A549 (cell line): ENCODE results near the gene ELF3. TPM values are rescaled to one million over a fixed set of nuclear protein-coding genes. Genes with fewer than 3 reads are reported as not detected.

ENCODE experiments used
- ATAC-seq, 2 experiments: fragments of 200-7000 bp in 1 of 2; fragments of >200 bp in 1 of 2; cut with Nextera tagmentation in 1 of 2; cut with Tn5 transposase in 1 of 2; 3 replicates each; pipeline versions ENCODE4 v1.8.0 to v1.9.1; 2018 to 2020; ENCODE audit warnings: mild to moderate bottlenecking in 1 of 2, moderate library complexity in 1 of 2
- CTCF ChIA-PET: fragments of 300-600 bp; sonication (Branson Sonifier 250); formaldehyde crosslinking; extraction: SDS; loops from one replicate; lab custom pipeline; 2021; ENCODE audit warnings: antibody characterized with exemption, inconsistent platforms; lab: Yijun Ruan, JAX
- POLR2A ChIA-PET: fragments of 350-600 bp; formaldehyde crosslinking; extraction: SDS; loops from one replicate; lab custom pipeline; 2021; ENCODE audit warnings: antibody characterized with exemption, inconsistent platforms; lab: Yijun Ruan, JAX
- DNase-seq, 2 experiments: peaks; one replicate each; pipeline versions ENCODE4 v3.0.0 to v3.0.0-alpha.2; 2011 to 2016; ENCODE audit warnings: low read depth in 1 of 2, low spot score in 1 of 2
- FAIRE-seq: peaks from 2 replicates; lab custom pipeline; 2011; peaks lifted over from hg19 to GRCh38; lab: Jason Lieb, UNC
- H3K27ac ChIP-seq, 2 experiments: fragments of >200 bp; sonication (Bioruptor Twin); formaldehyde crosslinking; 3 replicates each; pipeline ENCODE4 v1.5.1; 2016 to 2017
- H3K4me1 ChIP-seq: fragments of >200 bp; sonication (Bioruptor Twin); formaldehyde crosslinking; 3 replicates; pipeline ENCODE4 v1.6.1; 2016
- H3K4me2 ChIP-seq: fragments of >200 bp; sonication (Bioruptor Twin); formaldehyde crosslinking; 3 replicates; pipeline ENCODE4 v1.6.1; 2016
- H3K4me3 ChIP-seq: fragments of >200 bp; sonication (Bioruptor Twin); formaldehyde crosslinking; 3 replicates; pipeline ENCODE4 v1.5.1; 2016
- H3K9me3 ChIP-seq: fragments of >200 bp; sonication (Bioruptor Twin); formaldehyde crosslinking; 3 replicates; pipeline ENCODE4 v1.6.1; 2016
- ATOH8 ChIP-seq: fragments of 250-450 bp; sonication (Bioruptor Pico); IDR thresholded peaks from 2 replicates; pipeline ENCODE4 v1.5.0; 2020; ENCODE audit warnings: low read depth, mild to moderate bottlenecking, moderate library complexity
- BCL3 ChIP-seq: fragments of >200 bp; sonication (Bioruptor Twin); formaldehyde crosslinking; IDR thresholded peaks from 3 replicates; pipeline ENCODE4 v1.6.1; 2016
- CHD2 ChIP-seq: fragments of 150-350 bp; IDR thresholded peaks from 2 replicates; pipeline ENCODE4 v1.6.1; 2014; ENCODE audit warnings: low read length; ENCODE audit not compliant: partially characterized antibody
- CHD4 ChIP-seq: fragments of 200-600 bp; sonication (generic); IDR thresholded peaks from 2 replicates; pipeline ENCODE4 v1.6.1; 2016; ENCODE audit warnings: antibody characterized with exemption, mild to moderate bottlenecking, borderline replicate concordance
- E2F6 ChIP-seq: IDR thresholded peaks from 2 replicates; pipeline ENCODE4 v1.6.1; 2012; ENCODE audit warnings: low read depth, borderline replicate concordance
- EHF ChIP-seq: fragments of 250-450 bp; sonication (Bioruptor Pico); IDR thresholded peaks from 2 replicates; pipeline ENCODE4 v1.5.0; 2020; ENCODE audit warnings: mild to moderate bottlenecking
- EHMT2 ChIP-seq: fragments of 200-600 bp; sonication (generic); IDR thresholded peaks from 2 replicates; pipeline ENCODE4 v1.6.1; 2016; ENCODE audit warnings: antibody characterized with exemption, low read depth, mild to moderate bottlenecking, moderate library complexity
- ESRRA ChIP-seq: fragments of 150-350 bp; IDR thresholded peaks from 2 replicates; pipeline ENCODE4 v1.6.1; 2014; ENCODE audit warnings: mild to moderate bottlenecking, low read length, borderline replicate concordance
- FOSB ChIP-seq: fragments of 250-450 bp; sonication (Bioruptor Pico); IDR thresholded peaks from 2 replicates; pipeline ENCODE4 v1.5.0; 2020; ENCODE audit warnings: mild to moderate bottlenecking, moderate library complexity
- HEYL ChIP-seq: fragments of 250-450 bp; sonication (Bioruptor Pico); IDR thresholded peaks from 2 replicates; pipeline ENCODE4 v1.8.0; 2021; ENCODE audit warnings: mild to moderate bottlenecking, moderate library complexity
- HOXA7 ChIP-seq: fragments of 250-450 bp; sonication (Bioruptor Pico); IDR thresholded peaks from 2 replicates; pipeline ENCODE4 v1.5.0; 2020; ENCODE audit warnings: mild to moderate bottlenecking, moderate library complexity
- HOXB13 ChIP-seq: fragments of 250-450 bp; sonication (Bioruptor Pico); IDR thresholded peaks from 2 replicates; pipeline ENCODE4 v1.5.0; 2020; ENCODE audit warnings: low read depth, mild to moderate bottlenecking, moderate library complexity
- KDM5A ChIP-seq: fragments of 200-600 bp; sonication (generic); IDR thresholded peaks from 2 replicates; pipeline ENCODE4 v1.6.1; 2016; ENCODE audit warnings: antibody characterized with exemption, mild to moderate bottlenecking
- MAZ ChIP-seq: fragments of 150-350 bp; IDR thresholded peaks from 2 replicates; pipeline ENCODE4 v1.6.1; 2014; ENCODE audit warnings: antibody characterized with exemption, low read depth, low read length, borderline replicate concordance
- MYC ChIP-seq: IDR thresholded peaks from 2 replicates; pipeline ENCODE4 v1.6.1; 2012; ENCODE audit warnings: mild to moderate bottlenecking, inconsistent platforms, low read length, improper control_type of control experiment, borderline replicate concordance
- NR3C1 ChIP-seq: fragments of >200 bp; sonication (Bioruptor Twin); formaldehyde crosslinking; IDR thresholded peaks from 3 replicates; pipeline ENCODE4 v1.6.1; 2017
- RAD21 ChIP-seq, 2 experiments: fragments of >200 bp in 1 of 2; sonication (Bioruptor Twin) in 1 of 2; formaldehyde crosslinking in 1 of 2; IDR thresholded peaks in 1 of 2; conservative IDR thresholded peaks in 1 of 2; 2 replicates in 1 of 2; 3 replicates in 1 of 2; pipeline ENCODE4 v1.6.1; 2012 to 2018; ENCODE audit warnings: inconsistent platforms in 1 of 2
- RARB ChIP-seq: fragments of 250-450 bp; sonication (Bioruptor Pico); IDR thresholded peaks from 2 replicates; pipeline ENCODE4 v1.8.0; 2021; ENCODE audit warnings: mild to moderate bottlenecking, moderate library complexity
- SMC3 ChIP-seq: fragments of >200 bp; sonication (Bioruptor Twin); formaldehyde crosslinking; IDR thresholded peaks from 3 replicates; pipeline ENCODE4 v1.6.1; 2018; ENCODE audit warnings: inconsistent platforms
- TP53 ChIP-seq: fragments of 250-450 bp; sonication (Bioruptor Pico); IDR thresholded peaks from 2 replicates; pipeline ENCODE4 v1.5.0; 2021; ENCODE audit warnings: mild to moderate bottlenecking, moderate library complexity
- ZNF302 ChIP-seq: fragments of 250-450 bp; sonication (Bioruptor Pico); IDR thresholded peaks from 2 replicates; pipeline ENCODE4 v1.9.0; 2021; ENCODE audit warnings: inconsistent platforms, mild to moderate bottlenecking, moderate library complexity
- WGBS: methylation state at CpG from one replicate; pipeline ENCODE4 v1.1.6; 2017; ENCODE audit errors: missing lambda C conversion rate; 5-methylcytosine and 5-hydroxymethylcytosine counted together
- polyA plus RNA-seq, 4 experiments: library from polyadenylated mRNA; depleted of rRNA in 3 of 4; stranded (reverse); fragments of >200 nt; fragmentation: RNase III in 1 of 4; extraction: RNeasy Plus Mini Kit Qiagen cat#74134 plus additional on column Dnase treatment in 1 of 4; gene quantifications; 2 replicates in 3 of 4; 3 replicates in 1 of 4; pipeline ENCODE4 v1.2.3, GENCODE V29; 2011 to 2017
- TF ChIP-seq, protein P1 (sequence below): IDR thresholded peaks from 2 replicates; pipeline ENCODE4 v1.6.1; 2012
- TF ChIP-seq, protein P2 (sequence below): fragments of 450-650 bp; IDR thresholded peaks from 2 replicates; pipeline ENCODE4 v1.6.1; 2014; ENCODE audit warnings: antibody characterized with exemption
- TF ChIP-seq, protein P3 (sequence below): IDR thresholded peaks from 2 replicates; pipeline ENCODE4 v1.6.1; 2012

Gene ELF3
- polyA plus RNA-seq, 2 of the 4 experiments (the other 2 are of a cell fraction) = 180 to 334 TPM

GRCh38 chr1:202016022-202016810, 5.8 kb downstream of the ELF3 start (continued):
- no peak for TF ChIP-seq BCL3
- no peak for TF ChIP-seq KDM5A
- no peak for TF ChIP-seq ZNF302 (CRISPR knock-in tag)
- TF ChIP-seq, protein P1, sequence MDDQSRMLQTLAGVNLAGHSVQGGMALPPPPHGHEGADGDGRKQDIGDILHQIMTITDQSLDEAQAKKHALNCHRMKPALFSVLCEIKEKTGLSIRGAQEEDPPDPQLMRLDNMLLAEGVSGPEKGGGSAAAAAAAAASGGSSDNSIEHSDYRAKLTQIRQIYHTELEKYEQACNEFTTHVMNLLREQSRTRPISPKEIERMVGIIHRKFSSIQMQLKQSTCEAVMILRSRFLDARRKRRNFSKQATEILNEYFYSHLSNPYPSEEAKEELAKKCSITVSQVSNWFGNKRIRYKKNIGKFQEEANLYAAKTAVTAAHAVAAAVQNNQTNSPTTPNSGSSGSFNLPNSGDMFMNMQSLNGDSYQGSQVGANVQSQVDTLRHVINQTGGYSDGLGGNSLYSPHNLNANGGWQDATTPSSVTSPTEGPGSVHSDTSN = no peak
- TF ChIP-seq MAZ = no peak
- TF ChIP-seq EHMT2 = no peak
- TF ChIP-seq SMC3 = no peak
- no peak for TF ChIP-seq CHD4
- TF ChIP-seq HOXB13 (CRISPR knock-in tag) = no peak
- TF ChIP-seq, all 56 proteins: peak for 7

GRCh38 chr1:202016811-202017748, 6.7 kb downstream of the ELF3 start:
- peak overlapping the region; percentile 93 to 94 for H3K27ac ChIP-seq
- ChIA-PET CTCF (interaction anchor here (0.8 to 46.8 kb wide), 12 partner anchors 8 to 154 kb away, joined by 3 to 1624 read pairs (median 5); partner anchors contain the start of genes ELF3 and GPR37L1), POLR2A (interaction anchor here (0.6 to 4.7 kb wide), 6 partner anchors 13 to 96 kb away, joined by 3 to 68 read pairs (median 7); no protein-coding TSS in a partner anchor)
- peak; percentile 76 for TF ChIP-seq EHF (CRISPR knock-in tag)
- TF ChIP-seq ATOH8 (CRISPR knock-in tag) = 0 out of 2 replicates have a peak, but pooled peaks have one; percentile 44
- TF ChIP-seq ESRRA = no peak
- TF ChIP-seq HOXA7 (CRISPR knock-in tag) = peak; percentile 90
- TF ChIP-seq RARB (CRISPR knock-in tag) = 0 out of 2 replicates have a peak, but pooled peaks have one; percentile 16
- TF ChIP-seq, protein P2, sequence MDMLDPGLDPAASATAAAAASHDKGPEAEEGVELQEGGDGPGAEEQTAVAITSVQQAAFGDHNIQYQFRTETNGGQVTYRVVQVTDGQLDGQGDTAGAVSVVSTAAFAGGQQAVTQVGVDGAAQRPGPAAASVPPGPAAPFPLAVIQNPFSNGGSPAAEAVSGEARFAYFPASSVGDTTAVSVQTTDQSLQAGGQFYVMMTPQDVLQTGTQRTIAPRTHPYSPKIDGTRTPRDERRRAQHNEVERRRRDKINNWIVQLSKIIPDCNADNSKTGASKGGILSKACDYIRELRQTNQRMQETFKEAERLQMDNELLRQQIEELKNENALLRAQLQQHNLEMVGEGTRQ = peak; percentile 8; the same call in 1 of the 2 replicates
- TF ChIP-seq FOSB (CRISPR knock-in tag) = peak; percentile 85
- peak; percentile 78 for TF ChIP-seq E2F6
- TF ChIP-seq, protein P3, sequence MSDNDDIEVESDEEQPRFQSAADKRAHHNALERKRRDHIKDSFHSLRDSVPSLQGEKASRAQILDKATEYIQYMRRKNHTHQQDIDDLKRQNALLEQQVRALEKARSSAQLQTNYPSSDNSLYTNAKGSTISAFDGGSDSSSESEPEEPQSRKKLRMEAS = peak; percentile 68; the same call in 1 of the 2 replicates
- 0 out of 2 replicates have a peak, but pooled peaks have one; percentile 49 for TF ChIP-seq ZNF302 (CRISPR knock-in tag)
- 0 out of 2 replicates have a peak, but pooled peaks have one; percentile 46 for TF ChIP-seq HEYL (CRISPR knock-in tag)
- TF ChIP-seq CHD2 = peak; percentile 51
- TF ChIP-seq NR3C1 = no peak
- peak; percentile 78; the same call in 1 of the 2 replicates for TF ChIP-seq HOXB13 (CRISPR knock-in tag)
- no peak; the same call in 1 of the 2 replicates for TF ChIP-seq MYC
- TF ChIP-seq, protein P1 = 0 out of 2 replicates have a peak, but pooled peaks have one; percentile 16
- TF ChIP-seq TP53 (CRISPR knock-in tag) = peak; percentile 86
- TF ChIP-seq RAD21 (conservative IDR thresholded peaks at IDR 0.05 in 1 of 2, IDR thresholded peaks at IDR 0.05 in 1 of 2) = no peak
- peaks cover 78% of the 10 kb centered on the region for H3K4me1 ChIP-seq
- peak overlapping the region; percentile 95 for H3K4me3 ChIP-seq
- 36% methylated on average over 21 of the region's 21 CpGs for WGBS
- peak overlapping the region; percentile 88 for H3K4me2 ChIP-seq
- FAIRE-seq (no peak), DNase-seq (no peak), ATAC-seq (0 out of 6 replicates have a peak, but pooled peaks of 1 of the 2 experiments have one; percentile 1)
- H3K9me3 ChIP-seq = no peaks in the 10 kb centered on the region
